ENCODE data around the gene KLHL25.
A peak's percentile ranks its signal among the peaks of the same experiment; 100 is the strongest.
"Not testable (repeated sequence)": the region's sequence is repeated elsewhere in the genome, so short reads cannot be mapped to it uniquely, and the experiment has no call there.

The KLHL25 gene

DNA sequence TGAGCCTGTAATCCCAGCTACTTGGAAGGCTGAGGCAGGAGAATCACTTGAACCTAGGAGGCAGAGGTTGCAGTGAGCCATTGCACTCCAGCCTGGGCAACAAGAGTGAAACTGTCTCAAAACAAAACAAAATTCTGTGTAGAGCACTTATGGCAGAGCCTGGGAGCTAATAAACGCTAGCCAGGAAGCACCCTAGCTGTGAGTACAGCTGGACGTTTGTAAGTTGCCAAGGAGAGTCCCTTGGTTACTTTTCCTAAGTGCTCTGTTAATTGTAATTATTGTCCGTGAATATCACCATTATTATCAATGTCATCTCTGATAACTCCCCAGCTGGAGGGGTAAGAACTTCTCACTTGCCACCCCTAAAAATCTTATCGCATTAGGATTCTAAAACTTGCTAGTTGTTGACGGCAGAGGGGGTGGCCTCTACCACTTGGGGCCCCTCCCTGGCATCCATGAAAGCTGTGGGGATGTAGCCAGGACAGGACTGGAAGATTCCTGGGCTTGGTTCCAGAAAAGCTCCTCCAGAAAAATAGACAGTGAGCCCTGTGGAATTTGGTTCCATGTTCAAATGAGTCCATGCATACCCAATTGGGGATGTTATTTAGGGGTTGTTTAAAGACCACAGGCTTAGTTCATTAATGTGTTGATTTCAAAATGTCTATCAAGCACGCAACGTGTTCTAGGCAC is 9.9 kb upstream of the KLHL25 start:
- DNase-seq (ENCODE audit: low spot score): no peak

DNA sequence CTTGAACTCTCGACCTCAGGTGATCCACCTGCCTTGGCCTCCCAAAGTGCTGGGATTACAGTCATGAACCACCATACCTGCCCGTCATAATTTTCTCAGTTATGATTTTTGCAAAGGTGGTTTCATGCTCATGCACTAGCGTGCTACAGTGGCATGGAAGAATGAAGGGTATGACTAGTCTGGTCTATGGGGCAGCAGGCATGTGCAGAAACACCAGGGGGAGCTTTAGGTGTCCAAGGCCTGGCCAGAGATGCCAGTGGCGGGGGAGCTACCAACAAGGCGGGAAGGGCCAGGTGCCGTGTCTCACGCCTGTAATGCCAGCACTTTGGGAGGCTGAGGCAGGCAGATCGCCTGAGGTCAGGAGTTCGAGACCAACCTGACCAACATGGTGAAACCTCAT is 7.9 kb upstream of the KLHL25 start:
- DNase-seq (ENCODE audit: low spot score): not testable (repeated sequence)

- peak; percentile 31 for DNase-seq (ENCODE audit: low spot score)
Observed at GRCh38 chr15:85800478-85801123, 5.9 kb upstream of the KLHL25 start.

- DNase-seq (ENCODE audit: low spot score): not testable (repeated sequence)
Observed at GRCh38 chr15:85796371-85796770, 1.6 kb upstream of the KLHL25 start.

- peak; percentile 13 for DNase-seq (ENCODE audit: low spot score)
Observed at GRCh38 chr15:85795337-85796305, 896 bp upstream of the KLHL25 start.

DNA sequence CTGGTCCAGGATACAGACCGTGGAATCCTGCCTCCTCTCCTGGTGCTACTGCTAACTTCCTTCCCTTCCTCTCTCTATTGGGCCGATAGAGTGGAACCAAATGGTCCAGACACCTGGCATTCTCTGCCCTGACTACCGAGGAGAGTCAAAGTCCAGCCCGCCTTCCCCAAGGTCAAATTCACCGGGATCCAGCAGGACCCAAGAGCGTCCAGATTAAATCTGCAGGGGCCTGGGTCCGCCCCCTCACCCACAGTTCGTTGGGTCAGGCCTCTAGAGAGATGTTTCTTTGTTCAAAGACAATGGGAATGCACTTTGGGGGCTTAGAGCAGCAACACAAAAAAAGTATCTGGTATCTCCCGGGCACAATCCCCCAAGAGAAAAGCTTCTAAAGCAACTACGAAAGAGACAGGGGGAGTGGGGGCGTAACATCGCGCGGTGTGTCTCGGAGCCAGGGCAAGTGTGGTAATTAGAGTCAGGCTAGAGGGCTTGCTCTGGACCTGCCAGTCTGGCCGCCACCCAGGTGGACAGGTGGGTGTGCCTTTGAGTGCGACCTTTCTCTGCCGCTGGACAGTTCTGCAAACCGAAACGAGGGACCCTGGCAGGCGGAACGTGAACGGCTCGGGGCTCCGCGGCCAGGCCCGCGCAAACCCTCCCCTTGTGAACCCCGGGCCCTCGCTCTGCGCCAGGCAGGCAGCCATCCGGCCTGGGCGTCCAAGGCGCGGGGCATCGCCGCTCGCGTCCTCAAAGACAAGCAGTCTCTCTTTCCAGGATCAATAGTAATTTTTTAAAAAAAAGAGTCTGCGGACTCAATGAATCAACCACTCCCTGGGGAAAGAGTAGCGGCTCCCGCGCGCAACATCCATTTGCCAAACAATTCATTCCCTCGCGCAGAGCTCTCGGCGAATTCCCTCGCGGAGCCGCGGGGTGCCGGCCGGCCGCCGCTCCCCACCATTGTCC is 806 bp downstream of the KLHL25 start:
- peak; percentile 25 for DNase-seq (ENCODE audit: low spot score)

DNA sequence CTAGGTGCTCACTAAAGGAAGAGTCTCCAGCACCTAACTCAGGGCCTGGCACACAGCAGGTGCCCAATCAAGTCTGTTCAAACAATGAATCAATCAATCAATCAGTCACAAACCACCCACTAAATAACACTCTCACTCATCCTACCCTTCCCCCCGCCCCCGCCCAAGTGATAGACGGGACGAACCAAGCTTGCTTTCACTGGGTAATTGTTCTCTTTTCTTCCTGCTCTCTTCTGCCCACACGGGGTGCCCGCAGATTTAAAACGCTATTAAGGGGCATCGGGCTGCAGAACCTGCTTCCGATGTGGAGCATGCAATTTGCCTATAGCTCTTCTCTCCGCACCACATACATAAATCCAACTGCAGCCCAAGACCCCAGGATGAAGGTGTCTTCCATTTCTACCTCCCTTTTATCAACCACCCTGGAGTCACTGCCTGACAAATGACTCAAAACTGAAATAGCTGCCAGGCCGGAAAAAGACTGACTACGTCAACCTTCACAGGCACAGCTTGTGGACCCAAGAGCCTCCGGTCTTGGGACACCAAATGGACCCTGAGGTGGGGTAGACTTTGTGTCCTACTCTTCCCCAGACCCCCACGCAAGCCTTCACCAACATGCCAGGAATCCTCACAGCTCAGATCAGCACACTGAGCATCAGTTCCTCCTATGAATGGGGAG is 1.7 kb downstream of the KLHL25 start:
- no peak for DNase-seq (ENCODE audit: low spot score)

DNA sequence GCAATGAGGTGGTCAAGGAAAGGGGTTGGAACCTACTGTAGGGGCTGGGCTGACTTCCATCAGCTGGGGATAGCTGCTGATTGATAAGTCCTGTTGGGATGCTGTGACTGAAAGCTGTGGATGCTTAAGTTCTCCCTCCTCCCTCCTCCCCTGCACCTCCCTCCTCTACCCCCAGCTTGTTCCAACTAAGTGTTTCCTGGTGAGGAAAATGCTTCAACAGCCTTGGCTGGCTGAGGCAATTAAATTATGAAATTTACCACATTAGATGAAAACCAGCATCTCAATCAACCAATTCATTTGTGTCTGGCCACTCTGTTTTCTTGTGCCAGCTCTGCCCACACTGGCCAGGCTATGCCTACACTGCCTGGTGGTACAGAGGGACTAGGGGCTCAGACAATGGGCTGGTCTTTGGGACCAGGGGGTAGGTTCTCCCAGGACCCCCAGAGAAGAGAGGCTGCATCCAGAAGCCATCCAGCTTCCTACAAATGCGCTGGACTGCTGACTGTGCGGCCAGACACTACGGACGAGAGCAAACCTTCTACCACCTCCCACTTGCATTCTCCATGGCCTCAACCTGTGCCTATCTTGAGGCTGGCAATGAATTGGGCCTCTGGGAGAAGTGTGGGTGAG is 2.5 kb downstream of the KLHL25 start:
- peak; percentile 24 for DNase-seq (ENCODE audit: low spot score)

DNA sequence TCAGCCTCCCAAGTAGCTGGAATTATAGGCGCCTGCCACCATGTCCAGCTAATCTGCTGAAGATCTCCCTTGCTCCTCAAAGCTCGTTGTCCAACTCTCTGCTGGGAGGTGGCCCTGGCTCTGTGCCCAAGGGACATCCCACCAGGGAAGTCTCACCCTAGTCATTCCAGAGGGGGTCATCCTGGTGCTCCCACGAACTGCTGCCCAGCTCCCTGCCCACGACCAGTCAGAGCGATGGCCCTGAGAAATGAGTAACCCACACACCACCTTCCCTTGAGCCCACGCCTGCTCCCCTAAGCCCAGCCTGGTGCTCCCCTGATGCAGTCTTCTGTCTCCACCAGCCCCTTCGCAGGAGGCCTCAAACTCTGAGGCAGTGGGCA is 5.2 kb downstream of the KLHL25 start:
- DNase-seq (ENCODE audit: low spot score): no peak

DNA sequence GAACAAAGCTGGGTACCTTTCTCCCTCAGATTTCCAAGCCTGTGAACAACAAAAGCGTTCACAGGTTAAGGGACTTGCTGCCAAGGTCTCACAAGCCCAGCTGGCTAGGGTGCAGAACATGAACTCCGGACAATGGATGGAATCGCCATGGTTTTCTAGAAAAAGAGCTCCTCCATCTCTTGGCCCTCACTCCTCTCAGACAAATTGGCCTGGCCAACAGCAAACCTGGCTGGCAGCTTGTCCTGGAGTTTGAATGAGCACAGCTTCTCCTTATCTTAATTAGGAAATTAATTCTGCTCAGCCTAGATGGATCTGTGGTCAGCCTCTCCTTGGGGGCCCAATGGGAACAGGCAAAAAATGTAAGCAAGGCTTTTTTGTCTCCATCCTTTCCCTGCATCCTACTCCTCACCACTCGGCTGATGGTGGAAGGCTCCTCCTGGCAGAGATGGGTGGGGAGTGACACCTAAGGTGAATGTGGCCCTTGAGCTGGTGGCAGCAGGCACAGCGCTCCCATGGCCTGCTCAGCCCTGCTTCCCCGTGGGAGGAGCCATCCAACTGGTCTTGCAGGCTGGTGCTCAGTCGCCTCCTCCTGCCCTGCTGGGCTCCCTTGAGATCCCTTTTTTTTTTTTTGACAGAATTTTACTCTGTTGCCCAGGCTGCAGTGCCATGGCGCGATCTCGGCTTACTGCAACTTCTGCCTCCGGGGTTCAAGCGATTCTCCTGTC is 5.8 kb downstream of the KLHL25 start:
- no peak for DNase-seq (ENCODE audit: low spot score)

DNA sequence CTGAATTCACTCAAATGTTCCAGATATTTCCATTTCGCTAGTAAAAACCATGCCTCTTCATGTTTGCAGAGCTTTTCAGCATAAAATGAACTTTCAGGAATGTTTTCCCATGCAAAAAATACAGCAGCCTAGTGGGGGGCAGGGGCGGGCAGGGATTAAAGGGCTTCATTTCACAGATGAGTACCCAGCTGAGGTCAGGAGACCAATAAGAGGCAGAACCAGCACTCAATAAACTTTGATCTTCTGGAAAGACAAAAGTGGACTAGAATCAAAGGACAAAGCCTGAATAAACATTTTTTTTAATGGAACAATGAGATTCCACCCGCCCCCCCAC is 8.0 kb downstream of the KLHL25 start:
- no peak for DNase-seq (ENCODE audit: low spot score)

DNA sequence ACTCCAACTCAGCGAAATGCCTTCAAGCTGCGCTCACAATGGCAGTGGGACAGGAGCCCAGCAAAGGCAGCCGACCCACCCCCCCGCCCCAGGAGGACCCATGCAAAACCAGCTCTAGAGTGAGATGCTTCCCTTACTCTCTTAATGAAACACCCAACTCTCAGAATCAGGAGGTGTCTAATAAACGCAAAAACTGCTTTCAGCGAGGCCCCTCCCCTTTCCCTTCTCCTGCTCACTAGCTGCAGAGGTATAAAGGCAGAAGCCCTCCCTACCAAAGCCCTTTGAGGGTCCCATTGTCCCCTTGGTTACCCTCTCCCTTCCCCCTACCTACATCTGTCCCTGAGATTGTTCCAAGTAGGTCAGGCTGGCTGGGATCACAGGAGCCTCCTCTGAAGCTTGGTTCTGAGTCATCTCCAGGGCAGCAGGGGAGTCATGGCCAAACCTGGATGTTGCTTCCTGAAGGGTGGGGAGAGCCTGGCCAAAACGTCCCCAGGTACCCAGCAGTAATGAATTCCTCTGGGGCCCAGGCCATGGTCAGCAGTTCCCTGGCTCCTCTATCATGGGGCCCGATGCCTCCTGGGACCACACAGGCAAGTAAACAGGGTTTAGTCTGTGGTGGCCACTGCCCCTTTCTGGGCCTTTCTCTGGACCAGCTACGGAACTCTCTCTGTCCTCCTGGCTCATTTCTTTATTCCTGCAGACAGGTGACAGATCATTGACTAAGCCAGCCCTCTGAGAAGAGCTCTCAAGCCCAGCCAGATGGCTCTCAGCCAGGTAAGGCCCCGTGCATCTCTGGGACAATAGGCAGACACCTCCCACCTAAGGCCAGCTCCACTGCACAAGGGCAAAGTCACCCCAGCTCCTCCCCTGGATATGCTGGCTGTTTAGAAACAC is 8.6 kb downstream of the KLHL25 start:
- DNase-seq (ENCODE audit: low spot score): no peak

DNA sequence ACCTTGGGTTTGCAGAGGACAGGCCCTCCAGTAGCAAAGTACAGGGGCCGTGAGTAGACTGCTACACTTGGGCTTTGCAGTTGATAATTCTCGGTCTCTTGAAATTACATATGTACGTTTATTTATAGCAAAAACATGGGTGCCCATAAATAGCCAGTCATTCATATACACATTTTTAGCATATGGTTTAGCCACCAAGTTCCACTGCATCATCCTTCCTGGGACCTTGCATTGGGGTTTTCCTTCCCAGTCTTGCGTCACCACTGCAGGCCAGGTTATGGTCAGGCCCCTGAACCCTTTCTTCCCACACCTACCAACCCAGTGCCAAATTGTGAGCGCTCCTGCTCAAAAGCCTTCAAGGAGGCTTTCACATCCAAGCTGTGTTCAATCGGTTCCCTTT is 12.7 kb downstream of the KLHL25 start:
- DNase-seq (ENCODE audit: low spot score): no peak

GRCh38 chr15:85781099-85781498 is 13.6 kb downstream of the KLHL25 start:
- DNase-seq (ENCODE audit: low spot score): no peak

DNA sequence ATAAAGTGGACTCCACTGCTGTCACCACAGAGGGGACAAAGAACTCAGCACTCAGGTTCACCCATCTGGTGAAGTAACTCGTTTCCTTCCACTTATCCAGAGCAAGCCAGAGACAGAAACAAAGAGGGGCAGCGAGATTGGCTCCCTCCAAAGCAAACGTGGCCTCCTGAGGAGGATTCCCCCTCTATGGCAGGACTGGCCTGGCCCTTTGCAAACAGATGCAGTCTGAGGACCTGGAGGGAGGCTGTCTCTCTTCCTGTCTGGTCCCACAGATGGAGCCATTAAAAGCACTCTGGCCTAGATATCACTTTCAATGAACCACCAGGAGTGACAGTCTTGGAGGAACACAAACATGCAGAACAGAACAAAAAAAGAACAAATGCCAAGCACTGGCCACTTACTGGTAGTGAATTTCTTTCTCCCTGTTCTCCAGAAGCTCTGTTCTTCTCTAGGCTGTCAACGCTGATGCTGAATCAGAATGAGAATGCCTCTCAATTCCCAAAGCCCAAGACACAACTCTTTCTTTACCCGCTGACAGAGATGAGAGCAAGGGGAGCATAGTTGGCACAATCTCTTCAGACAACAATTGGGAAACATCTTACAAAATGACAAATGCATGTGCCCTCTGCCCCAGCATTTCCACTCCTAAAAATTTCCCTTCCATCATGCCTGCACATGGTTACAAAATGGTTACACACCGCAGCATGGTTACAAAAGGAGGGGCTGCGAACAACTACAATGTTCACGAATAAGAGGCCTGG is 14.3 kb downstream of the KLHL25 start:
- DNase-seq (ENCODE audit: low spot score): no peak

DNA sequence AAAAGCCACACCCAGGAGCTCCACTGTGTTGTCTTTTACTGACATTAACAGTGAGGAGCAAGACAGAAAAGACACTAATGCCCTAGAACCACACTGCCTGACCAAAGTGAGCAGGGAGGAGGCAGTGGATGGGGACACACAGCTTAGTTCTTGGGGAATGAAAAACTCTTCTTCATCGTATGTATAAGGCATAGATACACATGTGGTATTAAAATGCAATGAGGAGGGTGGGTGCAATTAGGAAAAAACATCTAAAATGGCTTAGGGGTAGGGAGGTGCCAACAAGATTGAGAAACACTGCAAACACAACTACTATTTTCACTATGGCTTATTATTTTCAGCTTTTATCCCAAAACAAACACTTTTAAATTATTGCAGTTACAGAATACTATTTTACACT is 15.5 kb downstream of the KLHL25 start:
- no peak for DNase-seq (ENCODE audit: low spot score)

- no peak for DNase-seq (ENCODE audit: low spot score)
Observed at GRCh38 chr15:85778107-85778776, 16.5 kb downstream of the KLHL25 start.

All from SK-N-DZ (cell line).